Keratinocyte (primary cell): ENCODE measurements around the gene PARD3. TPM values are rescaled to one million over a fixed set of nuclear protein-coding genes. Genes with fewer than 3 reads are reported as not detected.

ENCODE experiments used
- DNase-seq: peaks from one replicate; pipeline ENCODE4 v3.0.0-alpha.2; 2011; ENCODE audit warnings: low read depth, missing footprints, low spot score
- FAIRE-seq: peaks from 2 replicates; lab custom pipeline; 2011; peaks lifted over from hg19 to GRCh38; lab: Jason Lieb, UNC
- H2AFZ ChIP-seq: 2 replicates; pipeline ENCODE4 v1.6.0; 2012; ENCODE audit warnings: low read length, control low read depth, inconsistent platforms; ENCODE audit not compliant: control insufficient read depth
- H3K27ac ChIP-seq: 2 replicates; pipeline ENCODE4 v1.5.1; 2011; ENCODE audit warnings: low read length; ENCODE audit not compliant: control insufficient read depth, insufficient read depth
- H3K27me3 ChIP-seq: 3 replicates; pipeline ENCODE4 v1.6.0; 2011; ENCODE audit warnings: low read length; ENCODE audit not compliant: control insufficient read depth, insufficient read depth; ENCODE audit errors: extremely low read depth
- H3K36me3 ChIP-seq, 2 experiments: 2 replicates in 1 of 2; 3 replicates in 1 of 2; pipeline ENCODE4 v1.5.1; 2011; ENCODE audit warnings: low read length in 2 of 2, mild to moderate bottlenecking in 1 of 2; ENCODE audit not compliant: control insufficient read depth in 2 of 2, insufficient read depth in 2 of 2; ENCODE audit errors: extremely low read depth in 1 of 2
- H3K4me1 ChIP-seq: 3 replicates; pipeline ENCODE4 v1.5.1; 2011; ENCODE audit warnings: low read length; ENCODE audit not compliant: control insufficient read depth, insufficient read depth; ENCODE audit errors: extremely low read depth
- H3K4me2 ChIP-seq: 3 replicates; pipeline ENCODE4 v1.6.0; 2011; ENCODE audit warnings: low read depth, low read length; ENCODE audit not compliant: control insufficient read depth, insufficient read depth; ENCODE audit errors: extremely low read depth
- H3K4me3 ChIP-seq, 3 experiments: fragments of 200-600 bp in 1 of 3; sonication (generic) in 1 of 3; 2 replicates in 2 of 3; 3 replicates in 1 of 3; pipeline ENCODE4 v1.5.1; 2011 to 2016; ENCODE audit warnings: low read length in 3 of 3, mild to moderate bottlenecking in 3 of 3, control low read depth in 2 of 3, inconsistent platforms in 1 of 3, low read depth in 1 of 3, mixed read lengths in 1 of 3, mixed run types in 1 of 3, moderate library complexity in 1 of 3; ENCODE audit not compliant: control insufficient read depth in 2 of 3, insufficient read depth in 2 of 3; ENCODE audit errors: extremely low read depth in 1 of 3
- H3K79me2 ChIP-seq: 2 replicates; pipeline ENCODE4 v1.6.0; 2012; ENCODE audit warnings: low read length; ENCODE audit not compliant: control insufficient read depth, insufficient read depth
- H3K9ac ChIP-seq: 3 replicates; pipeline ENCODE4 v1.6.0; 2011; ENCODE audit warnings: low read length; ENCODE audit not compliant: control insufficient read depth, insufficient read depth; ENCODE audit errors: extremely low read depth
- H3K9me1 ChIP-seq: 3 replicates; pipeline ENCODE4 v1.6.0; 2011; ENCODE audit warnings: low read length; ENCODE audit not compliant: control insufficient read depth, insufficient read depth; ENCODE audit errors: extremely low read depth
- H3K9me3 ChIP-seq: 2 replicates; pipeline ENCODE4 v1.5.1; 2012; ENCODE audit warnings: low read depth, low read length; ENCODE audit not compliant: control insufficient read depth
- H4K20me1 ChIP-seq: 3 replicates; pipeline ENCODE4 v1.6.0; 2011; ENCODE audit warnings: low read length; ENCODE audit not compliant: control insufficient read depth, insufficient read depth; ENCODE audit errors: extremely low read depth
- EZH2 ChIP-seq: IDR thresholded peaks from one replicate; pipeline ENCODE4 v1.6.1; 2012; ENCODE audit warnings: inconsistent platforms, mild to moderate bottlenecking, low read length, moderate library complexity
- dilution Hi-C: fragments of 300-500 bp; cut with MboI; formaldehyde crosslinking; loops from one replicate; pipeline ENCODE4 v1.7.0; 2020; ENCODE audit warnings: low sequenced_read_pairs; ENCODE audit not compliant: extremely low pct_ligation_motif_present
- polyA plus RNA-seq, 5 experiments: library from polyadenylated mRNA; depleted of rRNA in 3 of 5; stranded (reverse) in 3 of 5; stranded (forward) in 1 of 5; unstranded in 1 of 5; fragments of >200 nt; gene quantifications; 1 replicate in 1 of 5; 2 replicates in 3 of 5; 3 replicates in 1 of 5; pipeline versions ENCODE4 v1.2.1 to v1.2.3, GENCODE V29; 2011 to 2012; ENCODE audit warnings: missing spikeins in 2 of 5, low read depth in 1 of 5, low replicate concordance in 1 of 5
- TF ChIP-seq, protein P1 (sequence below), 3 experiments: IDR thresholded peaks in 1 of 3; conservative IDR thresholded peaks in 1 of 3; optimal IDR thresholded peaks in 1 of 3; 2 replicates in 2 of 3; 3 replicates in 1 of 3; pipeline versions ENCODE3 to v1.5.1; 2011; ENCODE audit warnings: low read length in 3 of 3, mild to moderate bottlenecking in 3 of 3, moderate library complexity in 2 of 3, control low read depth in 1 of 3, inconsistent platforms in 1 of 3; ENCODE audit not compliant: insufficient read depth in 2 of 3; ENCODE audit errors: extremely low read depth in 1 of 3

Gene PARD3
- polyA plus RNA-seq, 1 donor (not counting 4 experiments of a cell fraction or from before 2014, with no cell fraction given) = 46.4 TPM

DNA sequence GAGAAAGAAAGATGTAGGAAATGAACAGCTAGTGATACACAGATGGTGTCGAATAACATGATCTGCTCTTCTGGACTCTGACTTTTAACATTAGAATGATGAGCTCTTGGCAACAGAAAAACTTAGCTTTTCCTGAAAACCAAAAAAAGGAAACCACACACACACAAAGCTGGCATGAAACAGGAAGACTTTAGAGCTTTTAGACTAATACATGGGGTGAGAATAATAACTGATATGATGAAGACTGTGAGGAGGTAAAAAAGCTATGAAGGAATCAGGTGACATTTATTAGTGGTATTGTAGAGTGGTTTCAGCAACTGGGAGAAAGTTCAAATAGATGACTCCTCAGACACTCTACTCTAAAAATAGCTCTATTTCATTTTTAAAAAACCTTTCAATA lies 491.9 kb downstream of the PARD3 start:
- no peak overlapping the region for H3K4me2 ChIP-seq
- TF ChIP-seq EZH2 = no peak
- TF ChIP-seq, protein P1, sequence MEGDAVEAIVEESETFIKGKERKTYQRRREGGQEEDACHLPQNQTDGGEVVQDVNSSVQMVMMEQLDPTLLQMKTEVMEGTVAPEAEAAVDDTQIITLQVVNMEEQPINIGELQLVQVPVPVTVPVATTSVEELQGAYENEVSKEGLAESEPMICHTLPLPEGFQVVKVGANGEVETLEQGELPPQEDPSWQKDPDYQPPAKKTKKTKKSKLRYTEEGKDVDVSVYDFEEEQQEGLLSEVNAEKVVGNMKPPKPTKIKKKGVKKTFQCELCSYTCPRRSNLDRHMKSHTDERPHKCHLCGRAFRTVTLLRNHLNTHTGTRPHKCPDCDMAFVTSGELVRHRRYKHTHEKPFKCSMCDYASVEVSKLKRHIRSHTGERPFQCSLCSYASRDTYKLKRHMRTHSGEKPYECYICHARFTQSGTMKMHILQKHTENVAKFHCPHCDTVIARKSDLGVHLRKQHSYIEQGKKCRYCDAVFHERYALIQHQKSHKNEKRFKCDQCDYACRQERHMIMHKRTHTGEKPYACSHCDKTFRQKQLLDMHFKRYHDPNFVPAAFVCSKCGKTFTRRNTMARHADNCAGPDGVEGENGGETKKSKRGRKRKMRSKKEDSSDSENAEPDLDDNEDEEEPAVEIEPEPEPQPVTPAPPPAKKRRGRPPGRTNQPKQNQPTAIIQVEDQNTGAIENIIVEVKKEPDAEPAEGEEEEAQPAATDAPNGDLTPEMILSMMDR (optimal IDR thresholded peaks at IDR 0.05 in 1 of 3, IDR thresholded peaks at IDR 0.05 in 1 of 3, conservative IDR thresholded peaks at IDR 0.05 in 1 of 3; ENCODE audit: extremely low read depth in 1 of 3, insufficient read depth in 2 of 3, low read length in 3 of 3) = no peak
- no peak overlapping the region for H3K4me3 ChIP-seq
- dilution Hi-C loops = no loop called here
- peaks cover 14% of the 10 kb centered on the region for H3K4me1 ChIP-seq
- H2AFZ ChIP-seq = no peak overlapping the region
- peaks cover 2 to 5% of the 10 kb centered on the region in 2 experiments for H3K36me3 ChIP-seq
- peaks cover 2% of the 10 kb centered on the region for H3K9me1 ChIP-seq
- H3K27ac ChIP-seq = no peak overlapping the region
- H3K9ac ChIP-seq = no peak overlapping the region
- H3K27me3 ChIP-seq = no peaks in the 10 kb centered on the region
- H3K79me2 ChIP-seq = no peaks in the 10 kb centered on the region
- DNase-seq = no peak
- no peaks in the 10 kb centered on the region for H3K9me3 ChIP-seq
- no peak for FAIRE-seq
- H4K20me1 ChIP-seq = no peaks in the 10 kb centered on the region

DNA sequence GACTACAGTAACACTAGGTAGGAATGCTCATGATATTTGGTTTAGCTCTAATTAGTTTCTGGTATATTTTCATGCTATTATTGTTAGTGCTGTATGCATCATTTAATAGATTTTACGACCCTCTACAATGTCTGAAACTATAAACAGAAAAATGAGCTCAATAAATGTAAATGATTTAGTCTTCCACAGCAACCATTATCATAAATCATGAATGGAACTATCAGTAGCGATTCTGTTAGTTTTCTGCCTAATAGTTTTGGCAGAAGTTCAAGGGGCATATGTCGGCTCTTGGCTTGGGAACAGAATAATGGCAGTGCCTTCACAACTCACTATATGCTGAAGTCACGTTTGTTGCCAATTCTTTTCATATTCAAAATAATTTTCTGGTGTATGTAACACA lies 494.8 kb downstream of the PARD3 start:
- Histone ChIP-seq H3K27me3 (no peaks in the 10 kb centered on the region), H3K4me1 (peaks cover 14% of the 10 kb centered on the region), H3K4me2 (peak overlapping the region; percentile 25), H3K9ac (no peak overlapping the region), H3K4me3 (no peak overlapping the region), H3K9me1 (peaks cover 2% of the 10 kb centered on the region), H4K20me1 (no peaks in the 10 kb centered on the region), H2AFZ (no peak overlapping the region), H3K27ac (no peak overlapping the region), H3K36me3 (peaks cover 2 to 8% of the 10 kb centered on the region in 2 experiments), H3K9me3 (no peaks in the 10 kb centered on the region), H3K79me2 (no peaks in the 10 kb centered on the region)
- FAIRE-seq (no peak), DNase-seq (no peak)
- TF ChIP-seq EZH2 = no peak
- dilution Hi-C loops = no loop called here

DNA sequence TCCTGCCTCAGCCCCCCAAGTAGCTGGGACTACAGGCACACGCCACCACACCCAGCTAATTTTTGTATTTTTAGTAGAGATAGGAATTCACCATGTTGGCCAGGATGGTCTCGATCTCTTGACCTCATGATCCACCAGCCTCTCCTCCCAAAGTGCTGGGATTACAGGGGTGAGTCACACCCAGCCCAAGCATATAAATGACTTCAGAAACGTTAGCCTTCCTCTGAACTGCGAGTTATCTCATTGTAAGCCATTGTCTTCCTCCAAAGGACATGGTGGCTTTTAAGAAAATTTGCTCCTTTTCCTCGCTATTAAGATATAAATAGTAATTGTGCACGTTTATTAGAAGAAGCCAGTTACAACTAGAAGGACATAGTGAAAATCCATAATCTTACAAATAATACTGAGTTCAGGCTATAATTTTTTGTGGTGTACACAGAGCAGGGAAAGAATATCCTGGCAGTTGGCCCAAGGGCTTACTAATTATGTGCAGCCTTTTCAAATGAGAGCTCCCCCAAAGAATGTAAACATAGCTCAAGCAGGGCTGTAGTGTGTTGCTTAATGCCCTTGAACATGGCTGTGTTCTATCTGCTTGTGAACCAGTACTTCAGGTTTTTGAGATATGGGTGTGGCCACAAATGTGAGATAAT lies 495.8 kb downstream of the PARD3 start:
- dilution Hi-C loops = no loop called here
- H2AFZ ChIP-seq = no peak overlapping the region
- FAIRE-seq (peak; percentile 78), DNase-seq (peak; percentile 71)
- peak overlapping the region; percentile 25 for H3K4me2 ChIP-seq
- no peaks in the 10 kb centered on the region for H3K27me3 ChIP-seq
- H3K27ac ChIP-seq = peak overlapping the region; percentile 42
- H3K4me3 ChIP-seq = no peak overlapping the region
- peaks cover 14% of the 10 kb centered on the region for H3K4me1 ChIP-seq
- no peak overlapping the region for H3K9ac ChIP-seq
- H3K36me3 ChIP-seq = peaks cover 0 to 3% of the 10 kb centered on the region in 2 experiments
- no peaks in the 10 kb centered on the region for H3K79me2 ChIP-seq
- no peaks in the 10 kb centered on the region for H3K9me3 ChIP-seq
- peaks cover 2% of the 10 kb centered on the region for H3K9me1 ChIP-seq
- no peak for TF ChIP-seq EZH2
- TF ChIP-seq, protein P1 (optimal IDR thresholded peaks at IDR 0.05 in 1 of 3, IDR thresholded peaks at IDR 0.05 in 1 of 3, conservative IDR thresholded peaks at IDR 0.05 in 1 of 3; ENCODE audit: extremely low read depth in 1 of 3, insufficient read depth in 2 of 3, low read length in 3 of 3) = no peak
- no peaks in the 10 kb centered on the region for H4K20me1 ChIP-seq
